GM12874 (cell line): ENCODE measurements around the gene LAPTM5.

Source experiments
- TF ChIP-seq, protein P1 (sequence below): IDR thresholded peaks from 2 replicates; pipeline ENCODE4 v1.5.1; 2011; ENCODE audit warnings: low read depth, mild to moderate bottlenecking, control low read depth, low read length, moderate library complexity; ENCODE audit not compliant: insufficient read depth

Gene LAPTM5

DNA sequence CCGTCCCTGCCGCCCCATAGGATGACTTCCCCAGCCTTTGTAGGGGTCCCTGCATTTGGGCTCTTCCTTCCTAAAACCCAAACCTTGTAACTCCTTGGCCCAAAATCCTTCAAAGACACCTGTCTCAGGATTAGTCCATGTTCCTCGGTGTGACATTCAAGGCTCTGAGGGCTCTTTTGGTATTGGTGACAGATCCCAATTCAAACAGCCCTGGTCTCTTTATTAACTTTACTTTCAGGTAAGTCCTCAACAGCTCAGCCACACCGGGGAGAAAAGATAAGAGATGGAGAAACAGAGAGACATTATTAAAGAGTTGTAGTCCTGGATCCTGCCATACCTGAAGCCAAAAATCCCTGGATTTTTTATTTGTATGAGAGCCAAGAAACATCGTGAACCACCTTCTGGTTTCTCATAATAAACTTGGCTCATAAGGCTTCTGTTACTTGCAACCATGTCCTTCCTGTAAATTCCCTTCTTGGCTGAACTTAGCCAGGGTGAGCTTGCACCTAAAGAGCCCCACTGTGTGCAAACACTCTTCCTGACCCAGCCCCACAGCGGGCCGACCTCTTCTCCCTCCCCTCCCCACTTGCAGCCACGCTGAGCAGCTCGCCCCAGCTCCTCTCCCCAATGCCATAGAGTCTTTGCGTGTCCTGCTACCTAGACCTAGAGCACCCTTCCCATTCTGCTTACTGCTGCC lies 26.3 kb downstream of the LAPTM5 start:
- TF ChIP-seq, protein P1, sequence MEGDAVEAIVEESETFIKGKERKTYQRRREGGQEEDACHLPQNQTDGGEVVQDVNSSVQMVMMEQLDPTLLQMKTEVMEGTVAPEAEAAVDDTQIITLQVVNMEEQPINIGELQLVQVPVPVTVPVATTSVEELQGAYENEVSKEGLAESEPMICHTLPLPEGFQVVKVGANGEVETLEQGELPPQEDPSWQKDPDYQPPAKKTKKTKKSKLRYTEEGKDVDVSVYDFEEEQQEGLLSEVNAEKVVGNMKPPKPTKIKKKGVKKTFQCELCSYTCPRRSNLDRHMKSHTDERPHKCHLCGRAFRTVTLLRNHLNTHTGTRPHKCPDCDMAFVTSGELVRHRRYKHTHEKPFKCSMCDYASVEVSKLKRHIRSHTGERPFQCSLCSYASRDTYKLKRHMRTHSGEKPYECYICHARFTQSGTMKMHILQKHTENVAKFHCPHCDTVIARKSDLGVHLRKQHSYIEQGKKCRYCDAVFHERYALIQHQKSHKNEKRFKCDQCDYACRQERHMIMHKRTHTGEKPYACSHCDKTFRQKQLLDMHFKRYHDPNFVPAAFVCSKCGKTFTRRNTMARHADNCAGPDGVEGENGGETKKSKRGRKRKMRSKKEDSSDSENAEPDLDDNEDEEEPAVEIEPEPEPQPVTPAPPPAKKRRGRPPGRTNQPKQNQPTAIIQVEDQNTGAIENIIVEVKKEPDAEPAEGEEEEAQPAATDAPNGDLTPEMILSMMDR, result no peak

GRCh38 chr1:30730346-30731108 lies 27.0 kb downstream of the LAPTM5 start:
- TF ChIP-seq, protein P1, result no peak

DNA sequence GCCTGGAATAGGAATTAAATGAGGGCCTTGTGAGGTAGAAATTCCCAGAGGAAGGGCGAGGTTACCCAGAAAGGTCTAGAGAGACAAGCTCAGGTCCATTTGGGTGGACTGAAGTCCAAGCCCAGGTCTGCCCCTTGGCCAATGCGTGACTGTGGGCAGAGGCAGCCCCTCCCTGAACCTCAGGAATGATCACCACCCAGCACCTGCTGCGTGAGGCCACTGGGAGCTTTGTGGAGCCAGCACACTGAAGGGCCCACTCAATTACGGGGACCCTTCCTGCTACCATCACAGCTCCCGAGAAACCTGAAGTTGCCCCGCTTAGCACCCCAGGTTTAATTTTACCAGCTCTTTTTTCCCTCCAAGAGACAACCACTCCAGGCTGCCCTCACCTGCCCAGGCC lies 27.7 kb downstream of the LAPTM5 start:
- TF ChIP-seq, protein P1, result no peak

- TF ChIP-seq, protein P1, result no peak
Observed at GRCh38 chr1:30728832-30729638, 28.5 kb downstream of the LAPTM5 start.

DNA sequence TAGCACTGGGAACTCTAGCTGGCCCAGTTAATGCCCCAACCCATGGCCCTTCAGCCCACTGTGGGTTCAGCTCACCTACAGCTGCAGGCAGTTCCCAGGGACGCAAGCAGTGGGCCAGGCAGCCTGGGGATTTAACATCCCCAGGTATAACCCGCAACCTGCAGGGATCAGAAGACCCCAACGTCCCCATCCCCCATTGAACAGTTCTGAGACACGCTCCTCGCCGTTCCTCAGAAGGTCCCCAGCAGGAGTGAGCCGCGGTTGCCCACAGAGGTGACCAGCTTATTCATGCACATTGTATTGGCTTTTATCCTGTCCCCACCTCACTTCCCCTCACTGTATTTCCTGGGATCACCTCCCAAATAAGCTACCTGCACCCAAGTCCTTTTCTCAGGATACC lies 29.2 kb downstream of the LAPTM5 start:
- TF ChIP-seq, protein P1, result no peak

GRCh38 chr1:30727824-30728223 lies 29.8 kb downstream of the LAPTM5 start:
- TF ChIP-seq, protein P1, result no peak
